GM18502 (cell line): Measurements from ENCODE around the gene TMPRSS11E.
"Not testable (repeated sequence)": the region's sequence is repeated elsewhere in the genome, so short reads cannot be mapped to it uniquely, and the experiment has no call there.

ENCODE experiments used
- ATAC-seq: cut with Tn5 transposase; IDR thresholded peaks from one replicate; pipeline ENCODE4 v1.9.1; 2021; ENCODE audit warnings: mild to moderate bottlenecking; ENCODE audit not compliant: unreplicated experiment, poor library complexity

The TMPRSS11E gene

GRCh38 chr4:68542742-68543141 is 95.5 kb downstream of the TMPRSS11E start:
- not testable (repeated sequence) for ATAC-seq
